ENCODE measurements around the gene IL21. TPM values are rescaled to one million over a fixed set of nuclear protein-coding genes. Genes with fewer than 3 reads are reported as not detected.
"Not testable (repeated sequence)": the region's sequence is repeated elsewhere in the genome, so short reads cannot be mapped to it uniquely, and the experiment has no call there.

The IL21 gene
- total RNA-seq = not detected in 2 replicates

DNA sequence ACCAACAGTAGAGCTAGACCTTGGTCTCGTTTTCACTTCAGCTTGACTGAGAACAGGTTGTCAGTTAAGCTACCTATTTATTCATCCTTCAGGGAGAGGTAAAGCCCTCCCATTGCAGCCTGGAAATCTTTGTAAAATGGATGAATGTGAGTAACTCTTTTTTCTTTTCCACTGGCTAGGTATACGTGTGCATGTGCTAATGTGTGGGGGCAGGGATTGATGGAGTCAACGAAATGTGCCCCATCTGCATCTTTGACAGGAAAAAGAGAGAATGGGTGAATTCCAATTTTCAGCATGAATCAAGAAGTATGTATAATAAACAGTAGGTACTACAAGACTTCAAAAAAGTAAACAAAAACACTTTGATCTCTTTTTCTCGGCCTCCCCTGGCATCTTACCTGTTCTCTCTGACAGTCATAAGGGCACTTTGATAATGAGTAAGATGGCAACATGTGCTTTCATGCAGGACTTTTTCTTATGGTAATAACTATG, at the start of gene IL21:
TSS of gene IL21 (minus strand) at position 51 of the 492 bp plus-strand sequence. CDS start 55 bp downstream, outside the sequence.
- DNase-seq (ENCODE audit: low read depth in 2 of 2) = no peak

DNA sequence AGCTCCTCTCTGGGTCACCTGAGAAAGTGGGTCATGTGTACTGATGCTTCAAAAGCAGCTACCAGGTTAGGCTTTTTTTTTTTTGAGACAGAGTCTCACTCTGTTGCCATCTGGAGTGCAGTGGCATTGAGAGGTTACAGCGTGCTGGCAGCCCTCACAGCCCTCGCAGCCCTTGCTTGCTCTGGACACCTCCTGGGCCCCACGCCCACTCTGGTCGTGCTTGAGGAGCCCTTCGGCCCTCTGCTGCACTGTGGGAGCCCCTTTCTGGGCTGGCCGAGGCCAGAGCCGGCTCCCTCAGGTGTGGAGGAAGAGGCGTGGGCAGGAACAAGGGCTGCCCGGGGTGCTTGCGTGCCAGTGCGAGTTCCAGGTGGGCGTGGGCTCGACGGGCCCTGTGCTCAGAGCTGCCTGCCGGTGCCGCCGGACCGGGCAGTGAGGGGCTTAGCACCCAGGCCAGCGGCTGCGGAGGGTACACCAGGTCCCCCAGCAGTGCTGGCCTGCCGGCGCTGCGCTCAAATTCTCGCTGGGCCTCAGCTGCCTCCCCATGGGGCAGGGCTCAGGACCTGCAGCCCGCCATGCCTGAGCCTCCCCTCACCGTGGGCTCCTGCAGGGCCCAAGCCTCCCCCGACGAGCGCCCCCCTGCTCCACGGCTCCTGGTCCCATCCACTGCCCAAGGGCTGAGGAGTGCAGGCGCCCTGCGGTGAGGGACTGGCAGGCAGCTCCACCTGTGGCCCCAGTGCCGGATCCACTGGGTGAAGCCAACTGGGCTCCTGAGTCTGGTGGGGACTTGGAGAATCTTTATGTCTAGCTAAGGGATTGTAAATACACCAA, 49.3 kb upstream of the IL21 start:
- DNase-seq (ENCODE audit: low read depth in 2 of 2) = no peak

DNA sequence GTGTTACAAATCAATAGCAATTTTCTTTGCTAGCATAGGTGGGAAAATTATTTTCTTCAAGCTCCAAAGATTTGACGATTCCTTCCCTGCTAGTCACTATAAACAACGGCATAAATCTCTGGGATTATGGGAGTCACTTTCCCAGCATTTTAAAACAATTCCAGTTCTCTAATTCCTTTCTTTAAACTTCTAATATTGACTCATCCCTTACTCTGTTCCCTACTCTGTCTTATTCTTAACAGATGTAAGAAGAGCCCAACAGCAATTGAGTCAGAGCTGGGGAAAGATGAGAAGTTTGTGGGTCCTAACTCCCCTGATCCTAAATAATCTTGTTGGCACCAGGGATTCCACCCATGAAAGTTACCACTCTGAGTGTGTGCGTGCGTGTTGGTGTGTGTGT, 47.4 kb upstream of the IL21 start:
- no peak for DNase-seq (ENCODE audit: low read depth in 2 of 2)

DNA sequence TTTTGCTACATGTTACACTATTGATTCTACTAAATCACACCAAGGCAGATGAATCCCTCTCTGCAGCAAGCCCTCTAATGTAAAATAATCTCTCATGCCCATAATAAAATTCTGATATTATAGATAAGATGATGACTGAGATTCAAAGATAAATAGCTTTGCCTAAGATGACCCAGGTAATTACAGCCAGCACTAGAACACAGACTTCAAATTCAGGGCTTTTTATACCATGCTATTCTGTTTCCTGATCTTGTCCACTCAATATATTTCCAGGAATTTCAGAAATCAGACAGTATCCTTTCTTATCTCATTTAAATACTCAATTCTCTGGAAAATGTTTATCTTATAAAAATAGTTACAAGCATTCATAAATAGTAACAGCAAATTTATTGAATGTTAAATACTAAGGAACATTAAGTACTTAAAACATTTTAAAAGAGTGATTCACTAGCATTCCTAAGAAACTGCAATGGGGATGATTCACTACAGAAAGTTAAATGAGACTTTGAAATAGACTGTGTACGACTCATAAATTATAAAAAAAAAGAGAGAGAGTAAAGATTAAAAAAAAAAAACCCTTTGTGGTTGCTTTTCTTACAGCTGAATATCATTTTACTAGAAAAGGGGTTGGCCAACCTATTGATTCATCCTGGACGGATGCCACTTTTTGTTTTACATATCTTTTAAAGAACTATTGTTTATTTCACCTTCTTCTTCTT, 45.8 kb upstream of the IL21 start:
- peak in 1 of 2 donors; percentile 66 for DNase-seq (ENCODE audit: low read depth in 2 of 2)

DNA sequence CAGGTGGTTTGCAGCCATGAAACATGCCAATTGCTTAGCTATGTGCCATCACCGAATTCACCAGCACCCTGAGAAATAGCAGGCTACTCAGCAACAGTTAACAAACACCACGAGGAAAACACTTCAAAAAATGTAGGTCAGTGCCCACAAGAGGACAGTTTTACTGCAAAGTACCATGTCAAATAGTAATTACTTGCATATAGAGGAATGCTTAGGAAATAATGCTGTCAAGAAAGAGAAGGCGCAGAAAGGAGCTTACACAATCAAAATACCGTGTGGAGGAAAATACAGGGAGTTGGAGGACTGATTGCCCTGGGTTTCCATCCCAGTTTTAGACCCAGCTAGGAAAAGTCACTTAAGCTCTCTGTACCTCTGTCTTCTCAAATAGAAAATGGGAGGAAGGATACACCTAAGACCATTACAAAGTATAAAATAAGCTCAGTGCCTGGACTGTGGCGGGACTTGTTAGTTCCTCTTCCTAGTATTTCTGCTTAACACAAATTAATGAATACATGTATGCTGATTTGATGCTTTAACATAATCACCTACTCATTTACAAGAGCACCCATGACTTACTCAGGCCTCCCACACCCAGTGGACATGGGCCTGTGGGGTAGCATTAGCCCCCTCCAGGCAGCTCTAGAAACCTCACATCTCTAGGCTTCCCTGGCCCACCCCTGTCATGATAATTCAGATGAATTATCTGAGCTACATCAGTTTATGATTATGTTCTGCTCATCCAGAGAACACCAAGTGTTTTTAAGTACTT, 44.5 kb upstream of the IL21 start:
- DNase-seq (ENCODE audit: low read depth in 2 of 2) = no peak

DNA sequence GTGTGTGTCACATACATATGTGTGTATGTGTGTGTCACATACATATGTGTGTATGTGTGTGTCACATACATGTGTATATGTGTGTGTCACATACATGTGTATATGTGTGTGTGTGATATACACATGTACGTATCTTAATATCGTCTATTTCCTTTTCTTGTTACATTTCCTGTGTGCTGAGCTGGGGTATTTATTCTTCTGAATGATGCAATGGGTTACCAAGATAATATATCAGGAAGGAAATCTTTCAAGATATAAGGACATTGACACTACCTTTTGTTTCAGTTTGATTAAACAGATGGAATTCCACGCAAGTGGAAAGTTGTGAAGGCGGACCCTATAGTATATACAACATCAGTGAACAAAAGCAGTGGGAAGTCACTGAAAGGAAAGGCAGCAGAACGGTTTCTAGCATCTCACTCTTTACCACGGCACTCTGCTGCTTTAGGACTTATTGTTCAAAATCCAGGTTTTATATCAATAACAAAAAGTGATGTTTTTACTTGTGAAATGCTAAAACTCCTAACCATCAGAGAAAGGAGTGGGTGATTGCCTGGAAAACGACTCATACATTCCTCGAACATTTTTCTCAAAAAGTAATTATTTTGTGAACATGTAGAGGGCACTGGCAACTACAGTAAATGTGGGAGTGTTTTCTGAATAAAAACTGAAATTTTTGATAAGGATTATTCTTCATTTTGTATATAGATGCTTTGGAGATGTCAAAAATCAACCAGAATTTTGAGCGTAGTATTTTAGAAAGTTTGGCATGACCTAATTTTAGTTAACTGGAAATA, 43.1 kb upstream of the IL21 start:
- no peak for DNase-seq (ENCODE audit: low read depth in 2 of 2)

DNA sequence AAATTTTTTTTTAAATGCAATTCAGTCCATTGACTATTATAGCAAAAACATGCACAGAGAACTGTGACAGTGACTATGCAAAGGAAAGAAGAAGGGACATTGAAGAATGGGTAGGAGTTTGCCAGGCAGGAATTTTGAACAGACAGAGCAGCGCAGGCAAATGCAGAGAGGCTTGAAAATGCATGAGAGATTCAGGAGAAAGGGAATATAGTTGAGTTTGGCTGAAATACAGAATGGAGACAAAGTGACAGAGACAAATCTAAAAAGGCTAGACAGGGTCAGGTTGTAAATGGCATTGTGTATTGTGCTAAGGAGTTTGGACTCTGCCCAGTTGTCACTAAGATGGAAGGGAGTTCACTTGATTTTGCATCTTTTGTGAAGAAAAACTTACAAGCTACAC, 42.4 kb upstream of the IL21 start:
- DNase-seq (ENCODE audit: low read depth in 2 of 2) = no peak

DNA sequence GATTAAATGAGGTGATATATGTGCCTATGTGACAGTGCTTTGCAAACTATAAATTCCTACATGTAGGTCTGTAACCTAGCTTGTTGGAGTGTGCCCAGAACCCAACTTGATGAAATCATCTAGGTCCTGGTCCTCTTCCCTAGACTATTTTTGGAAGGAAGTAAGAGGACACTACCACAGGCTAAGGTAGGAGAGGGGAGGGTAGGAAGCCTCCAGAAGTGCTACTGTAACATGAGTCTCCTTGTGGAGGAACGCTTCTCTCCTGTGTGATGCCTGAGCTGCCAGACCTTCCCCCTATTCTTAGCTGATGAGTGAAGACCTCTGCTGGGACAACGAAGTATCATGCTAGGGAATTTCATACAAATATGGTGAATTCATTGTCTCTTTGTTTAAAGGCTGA, 41.8 kb upstream of the IL21 start:
- DNase-seq (ENCODE audit: low read depth in 2 of 2) = no peak

DNA sequence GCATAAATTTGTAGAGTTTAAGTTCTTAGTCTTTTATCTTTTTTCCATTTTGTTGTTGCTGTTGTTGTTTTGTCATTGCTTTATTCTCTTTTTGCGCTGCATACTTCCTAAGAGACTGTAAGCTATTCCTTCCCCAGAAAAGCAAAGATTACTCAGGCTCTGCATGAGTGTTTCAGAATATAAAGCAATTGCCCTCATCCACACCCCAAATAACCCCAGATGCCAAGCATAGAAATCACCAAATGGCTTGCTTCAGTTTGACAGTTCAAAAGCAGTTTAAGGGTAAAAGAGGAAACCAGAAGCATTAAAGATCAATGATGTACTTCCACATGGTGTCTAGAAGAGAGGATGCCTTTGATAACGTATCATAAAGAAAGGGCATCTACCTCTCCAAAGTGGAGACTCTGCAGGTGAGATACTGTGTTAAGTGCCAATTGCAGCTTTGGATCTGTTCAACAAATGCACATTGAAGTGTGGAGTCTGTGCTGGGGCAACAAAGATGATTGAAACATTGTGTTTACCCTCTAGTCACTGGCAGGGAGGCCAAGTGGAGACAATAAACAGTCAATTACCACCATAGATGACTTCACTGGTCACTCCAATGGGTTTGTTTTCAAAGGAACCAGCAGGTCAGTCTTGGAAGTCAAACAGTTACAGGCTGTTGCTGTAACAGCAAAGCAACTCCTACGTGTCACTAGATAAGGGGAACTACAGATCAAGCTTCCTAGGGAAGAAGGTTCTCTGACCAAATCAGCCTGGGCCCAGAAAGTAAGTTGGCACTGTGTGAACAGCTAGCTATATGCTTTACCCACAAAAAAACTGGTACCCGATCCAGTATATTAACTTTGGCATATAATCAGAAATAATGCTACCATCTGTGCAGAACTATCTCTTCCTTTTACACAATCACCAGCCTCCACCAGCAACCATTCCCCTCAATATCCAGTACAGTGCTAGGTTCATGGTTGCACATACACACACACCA, 40.6 kb upstream of the IL21 start:
- DNase-seq (ENCODE audit: low read depth in 2 of 2) = no peak

DNA sequence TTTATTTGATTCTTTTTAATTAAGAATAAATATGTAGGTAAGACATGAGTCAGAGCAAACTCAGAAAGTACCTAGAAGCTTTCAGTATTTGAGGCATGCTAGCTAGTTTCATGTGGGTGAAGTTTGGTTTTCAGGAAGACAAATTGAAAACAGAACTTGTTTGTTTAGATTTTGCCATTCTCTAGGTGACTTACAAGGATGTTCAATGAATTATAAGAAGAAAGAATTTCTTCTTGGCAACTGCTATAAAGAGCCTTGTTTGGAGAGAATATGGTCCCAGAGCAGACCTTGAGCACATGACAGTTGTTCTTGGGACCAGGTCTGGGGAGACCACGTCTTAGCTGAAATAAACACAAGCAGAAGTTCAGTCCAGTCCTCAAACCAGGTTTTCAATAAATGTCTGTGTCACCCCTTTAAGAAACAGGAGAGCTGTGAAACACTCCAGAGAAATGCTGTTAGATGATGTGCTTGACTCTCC, 38.0 kb upstream of the IL21 start:
- DNase-seq (ENCODE audit: low read depth in 2 of 2) = no peak

DNA sequence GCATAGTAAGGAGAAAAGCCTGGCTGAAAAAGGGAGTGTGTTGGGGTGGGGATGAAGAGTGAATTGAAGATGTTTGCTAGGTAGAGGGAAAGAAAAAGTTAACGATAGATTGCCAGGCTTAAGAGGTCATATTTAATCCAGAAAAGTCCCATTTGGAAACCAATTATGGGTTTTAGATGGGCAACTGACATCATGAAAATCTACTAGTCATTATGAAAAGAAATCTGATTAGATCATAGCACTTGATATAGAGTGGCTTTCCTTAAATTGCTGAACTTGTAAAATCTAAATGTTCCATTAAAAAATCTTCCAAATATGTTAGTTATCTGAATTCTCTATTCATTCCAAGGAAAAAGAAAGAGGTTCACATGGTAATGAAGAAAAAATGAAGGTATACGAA, 37.5 kb upstream of the IL21 start:
- DNase-seq (ENCODE audit: low read depth in 2 of 2) = no peak

DNA sequence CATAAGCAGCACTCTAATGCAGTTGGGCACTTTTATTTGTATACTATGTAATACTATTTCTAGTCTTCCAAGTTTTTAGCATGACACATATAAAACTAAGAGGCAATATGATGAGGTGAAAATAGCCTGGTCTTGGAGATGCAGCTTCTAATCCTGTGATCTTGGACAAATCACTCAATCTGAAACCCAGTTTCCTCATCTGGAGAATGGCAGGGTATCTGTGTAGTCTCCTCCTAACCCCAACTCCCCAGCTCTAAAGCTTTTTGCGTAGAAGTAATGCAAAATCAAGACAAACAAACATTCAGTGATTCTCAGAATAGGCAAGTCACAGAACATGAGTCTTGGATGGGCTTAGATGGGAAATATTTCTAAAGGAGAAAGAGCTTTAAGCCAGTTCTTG, 36.7 kb upstream of the IL21 start:
- no peak for DNase-seq (ENCODE audit: low read depth in 2 of 2)

DNA sequence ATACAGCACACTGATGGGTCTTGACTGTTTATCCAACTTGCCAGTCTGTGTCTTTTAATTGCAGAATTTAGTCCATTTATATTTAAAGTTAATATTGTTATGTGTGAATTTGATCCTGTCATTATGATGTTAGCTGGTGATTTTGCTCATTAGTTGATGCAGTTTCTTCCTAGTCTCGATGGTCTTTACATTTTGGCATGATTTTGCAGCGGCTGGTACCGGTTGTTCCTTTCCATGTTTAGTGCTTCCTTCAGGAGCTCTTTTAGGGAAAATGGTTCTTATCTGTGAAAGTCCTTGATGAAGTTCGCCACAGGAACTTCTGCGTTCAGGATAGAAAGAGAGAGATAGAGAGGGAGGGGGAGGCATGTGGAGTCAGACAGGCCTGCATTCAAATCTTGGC, 35.7 kb upstream of the IL21 start:
- not testable (repeated sequence) for DNase-seq (ENCODE audit: low read depth in 2 of 2)

DNA sequence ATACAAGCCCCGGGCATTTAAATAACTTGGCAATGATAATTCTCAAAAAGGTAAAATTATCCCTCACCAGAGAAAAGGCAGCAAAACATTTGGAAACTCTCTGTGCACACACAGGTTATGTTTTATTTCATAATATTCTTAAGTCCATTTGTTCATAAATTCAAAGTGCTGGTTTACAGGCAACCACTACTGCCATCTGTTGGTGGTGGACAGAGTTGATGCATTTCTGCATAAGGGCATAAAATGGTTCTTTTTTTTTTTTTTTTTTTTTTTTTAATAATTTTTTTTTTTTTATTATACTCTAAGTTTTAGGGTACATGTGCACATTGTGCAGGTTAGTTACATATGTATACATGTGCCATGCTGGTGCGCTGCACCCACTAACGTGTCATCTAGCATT, 31.5 kb upstream of the IL21 start:
- peak; percentile 48 to 77 for DNase-seq (ENCODE audit: low read depth in 2 of 2)

DNA sequence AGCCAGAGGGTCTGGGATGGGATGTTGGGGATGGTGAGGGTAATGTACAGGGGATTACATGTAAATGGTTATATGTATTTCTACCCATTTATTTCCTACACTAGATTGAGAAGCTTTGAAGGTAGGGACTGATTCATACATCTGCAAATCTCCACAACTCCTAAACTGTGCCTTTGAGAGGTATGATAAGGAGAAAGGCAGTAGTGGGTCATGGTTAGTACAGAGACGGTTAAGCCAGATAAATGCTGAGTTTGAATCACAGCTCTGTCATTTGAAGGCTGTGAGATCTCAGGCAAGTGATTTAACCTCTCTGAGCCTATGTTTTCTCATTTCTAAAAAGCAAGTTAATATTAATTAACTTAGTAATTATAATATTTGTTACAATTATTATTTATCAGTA, 29.3 kb upstream of the IL21 start:
- no peak for DNase-seq (ENCODE audit: low read depth in 2 of 2)

DNA sequence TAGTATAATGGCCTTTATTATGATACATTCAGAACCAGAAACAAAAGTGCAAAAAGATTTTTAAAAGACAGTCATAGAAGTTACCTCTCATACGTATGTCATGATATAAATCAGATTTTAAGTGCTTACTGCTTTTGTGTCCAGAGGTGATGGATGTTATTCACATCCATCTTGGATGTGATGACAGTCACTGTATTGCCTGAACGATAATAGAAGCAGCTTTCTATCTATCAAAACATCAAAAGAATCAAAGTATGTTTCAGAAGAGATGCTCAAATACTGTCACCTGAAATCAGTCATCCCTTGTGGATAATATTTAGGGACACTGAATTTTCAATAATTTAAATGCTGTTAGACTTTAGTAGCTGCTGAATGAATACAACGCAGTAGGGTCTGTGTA, 26.8 kb upstream of the IL21 start:
- DNase-seq (ENCODE audit: low read depth in 2 of 2) = no peak

DNA sequence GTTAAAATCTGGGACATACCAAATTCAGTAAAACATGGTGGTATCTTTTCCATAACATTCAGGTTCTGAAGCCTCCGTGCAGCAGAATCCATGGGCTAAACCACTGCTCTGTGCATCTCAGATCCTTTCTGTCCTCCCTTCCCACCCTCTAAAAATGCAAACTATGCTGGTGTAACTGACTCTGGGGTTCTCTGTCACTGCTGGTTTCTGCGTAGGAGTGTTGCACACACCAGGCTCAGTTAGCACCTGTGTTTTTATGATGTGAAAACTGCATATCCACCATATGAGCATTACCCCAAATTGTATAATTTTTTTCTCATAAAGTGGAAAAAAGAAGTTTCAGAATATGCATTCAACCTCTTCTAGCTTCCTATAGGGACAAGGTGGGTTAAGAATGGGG, 22.4 kb upstream of the IL21 start:
- DNase-seq (ENCODE audit: low read depth in 2 of 2) = no peak

DNA sequence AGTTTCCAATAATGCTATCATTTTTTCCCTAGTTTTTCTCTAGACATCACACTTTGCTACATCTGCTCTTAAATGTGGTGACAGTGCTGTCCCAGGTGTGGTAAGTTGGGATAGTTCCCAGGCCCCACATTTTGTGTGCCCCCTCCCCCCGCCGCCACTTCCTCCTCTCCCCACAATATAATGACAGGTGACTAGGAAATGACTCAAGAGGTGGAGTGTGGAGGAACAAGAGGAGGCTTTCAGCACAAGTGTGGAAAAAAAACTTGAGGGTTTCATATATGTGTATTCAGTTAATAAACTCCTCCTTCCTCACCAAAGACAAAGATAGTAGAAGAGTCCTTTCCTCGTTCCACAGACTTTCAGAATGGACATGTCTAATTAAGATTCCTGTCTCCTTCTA, 18.3 kb upstream of the IL21 start:
- DNase-seq (ENCODE audit: low read depth in 2 of 2) = no peak

DNA sequence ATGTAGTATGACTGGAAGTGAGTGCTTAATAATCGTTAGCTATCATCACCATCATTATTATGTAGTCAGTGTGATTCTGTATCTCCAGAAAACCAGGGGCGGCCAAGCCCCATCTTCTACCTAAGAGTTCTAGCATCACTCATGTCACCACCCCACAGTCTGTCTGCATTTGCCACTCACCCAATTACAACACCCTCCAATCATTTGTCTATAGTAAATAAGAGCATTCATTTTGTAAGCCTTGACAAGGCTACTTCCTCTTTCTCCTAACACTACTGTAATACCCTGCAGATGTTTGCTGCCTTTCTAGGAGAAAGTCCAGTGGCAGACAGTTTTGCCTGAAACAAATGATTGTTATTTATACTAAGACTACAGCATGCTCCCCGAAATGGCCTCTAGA, 15.8 kb upstream of the IL21 start:
- no peak for DNase-seq (ENCODE audit: low read depth in 2 of 2)

DNA sequence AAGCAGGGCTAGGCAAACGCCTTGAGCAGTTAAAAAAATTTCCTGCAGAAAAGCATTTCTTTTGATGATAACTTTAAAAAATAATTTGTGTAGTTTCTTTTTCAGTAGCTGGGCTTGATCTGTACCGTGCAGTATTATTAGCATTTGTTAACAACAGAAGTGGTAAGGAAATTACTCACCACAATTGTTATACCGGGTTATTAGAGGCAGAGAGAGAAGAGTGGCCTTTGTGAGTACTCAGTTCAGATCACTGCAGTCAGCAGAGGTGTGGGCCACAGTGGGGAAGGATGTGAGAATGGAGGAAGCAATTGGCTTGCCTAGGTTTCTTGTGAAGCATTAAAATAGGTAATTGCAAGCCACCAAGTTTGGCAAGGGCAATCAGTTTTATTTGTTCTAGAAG, 14.3 kb upstream of the IL21 start:
- DNase-seq (ENCODE audit: low read depth in 2 of 2) = peak; percentile 1 to 52

Data from dermis microvascular lymphatic vessel endothelial cell (primary cell).